NOMO-1 treated with DMSO at 0.1 percent for 48 hours (cell line): ENCODE results near the gene FRAT1.
"Not testable (repeated sequence)": the region's sequence is repeated elsewhere in the genome, so short reads cannot be mapped to it uniquely, and the experiment has no call there.

Source experiments
- DNase-seq: peaks from one replicate; lab custom pipeline; 2025; ENCODE audit not compliant: unreplicated experiment; lab: John Stamatoyannopoulos, UW

Gene FRAT1

GRCh38 chr10:97318772-97319651, at the start of gene FRAT1:
Gene FRAT1 (plus strand): TSS chr10:97319271. CDS start chr10:97319454, 183 bp downstream.
- peak; percentile 80 for DNase-seq

DNA sequence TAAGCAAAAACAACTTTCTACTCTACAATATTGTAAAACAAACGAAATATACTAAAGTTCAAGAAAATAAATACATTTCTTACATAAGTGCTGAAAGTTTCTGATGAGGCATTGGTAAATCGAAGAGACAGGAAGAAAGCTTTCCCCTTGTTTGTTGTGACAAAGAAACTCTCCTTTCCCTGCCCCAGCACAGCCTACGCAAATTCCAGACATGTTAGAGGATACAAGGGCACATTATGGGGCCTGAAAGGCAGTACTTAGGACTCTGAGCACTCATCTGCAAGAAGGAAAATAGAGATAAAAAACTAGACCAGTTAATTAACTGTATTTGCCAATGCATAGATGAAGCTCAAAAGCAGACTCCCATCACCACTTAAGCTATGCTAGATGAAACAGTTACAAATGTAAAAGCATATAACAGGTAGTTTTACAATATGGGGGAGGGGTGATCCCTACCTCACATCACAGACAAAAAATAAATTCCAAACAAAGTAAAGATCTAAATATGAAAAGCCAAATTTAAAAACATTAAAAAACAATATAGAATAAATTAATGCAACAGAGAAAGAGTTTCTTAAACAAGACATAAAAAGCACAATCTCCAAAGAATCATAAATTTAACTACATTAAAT, 48.4 kb upstream of the FRAT1 start:
- no peak for DNase-seq

- no peak for DNase-seq
These were observed 45.4 kb upstream of the FRAT1 start for GRCh38 chr10:97273700-97274099.

DNA sequence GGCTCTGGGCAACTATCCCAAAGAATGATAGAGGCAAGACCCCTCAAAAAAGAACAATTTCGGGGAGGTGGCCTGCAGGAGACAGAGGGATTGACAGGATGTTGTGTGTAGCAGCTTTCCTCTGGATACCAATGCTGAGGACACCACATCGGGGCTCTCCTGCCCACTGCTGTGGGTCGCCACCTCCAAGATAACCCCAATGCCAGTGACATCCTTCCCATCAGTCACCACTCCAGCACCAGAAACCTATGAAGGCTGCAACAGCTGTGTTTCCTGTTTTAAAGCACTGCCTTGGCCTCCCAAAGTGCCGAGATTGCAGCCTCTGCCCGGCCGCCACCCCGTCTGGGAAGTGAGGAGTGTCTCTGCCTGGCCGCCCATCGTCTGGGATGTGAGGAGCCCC, 44.2 kb upstream of the FRAT1 start:
- no peak for DNase-seq

GRCh38 chr10:97277551-97277950, 41.5 kb upstream of the FRAT1 start:
- peak; percentile 8 for DNase-seq

GRCh38 chr10:97278491-97278989, 40.5 kb upstream of the FRAT1 start:
- peak; percentile 82 for DNase-seq

DNA sequence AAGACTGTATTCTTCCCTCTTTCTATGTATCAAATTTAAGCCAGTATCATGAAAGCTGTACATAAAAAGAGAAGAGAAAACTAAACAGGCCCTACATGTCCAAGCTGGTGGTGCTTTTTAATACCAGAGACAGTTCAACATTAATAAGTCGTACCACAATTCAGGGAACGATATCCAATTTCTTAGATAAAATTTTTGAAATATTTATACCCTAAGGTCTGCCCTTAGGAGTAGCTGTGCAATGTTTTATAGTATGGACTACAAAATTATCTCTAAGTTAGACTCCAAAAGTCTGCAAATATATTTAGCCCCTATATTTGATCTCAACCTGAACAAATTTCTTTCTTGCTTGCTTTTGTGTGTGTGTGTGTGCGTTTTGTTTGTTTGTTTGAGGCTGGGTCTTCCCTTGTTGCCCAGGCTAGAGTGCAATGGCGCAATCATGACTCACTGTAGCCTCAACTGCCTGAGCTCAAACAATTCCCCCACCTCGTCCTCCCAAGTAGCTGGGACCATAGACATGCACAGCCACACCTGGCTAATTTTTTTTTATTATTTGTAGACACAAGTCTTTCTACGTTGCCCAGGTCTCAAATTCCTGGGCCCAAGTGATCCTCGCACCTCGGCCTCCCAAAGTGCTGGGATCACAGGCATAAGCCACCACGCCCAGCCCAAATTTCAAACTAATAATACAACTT, 39.8 kb upstream of the FRAT1 start:
- peak; percentile 52 for DNase-seq

DNA sequence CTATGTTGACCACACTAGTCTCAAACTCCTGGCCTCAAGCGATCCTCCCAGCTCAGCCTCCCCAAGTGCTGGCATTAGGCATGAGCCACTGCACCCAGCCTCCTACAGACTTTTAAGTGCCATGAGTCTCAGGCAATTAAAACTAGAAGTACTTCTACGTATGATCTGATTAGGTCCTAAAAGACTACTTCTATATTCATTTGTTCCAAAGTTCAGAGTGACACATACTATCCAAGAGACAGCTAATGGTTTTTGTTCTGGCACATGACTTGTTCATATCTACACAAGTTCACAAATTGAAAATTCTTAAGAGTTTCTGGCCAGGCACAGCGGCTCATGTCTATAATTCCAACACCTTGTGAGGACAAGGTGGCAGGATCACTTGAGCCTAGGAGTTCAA, 38.3 kb upstream of the FRAT1 start:
- DNase-seq, result no peak

- DNase-seq, result not testable (repeated sequence)
These were observed 29.0 kb upstream of the FRAT1 start for GRCh38 chr10:97290076-97290475.

DNA sequence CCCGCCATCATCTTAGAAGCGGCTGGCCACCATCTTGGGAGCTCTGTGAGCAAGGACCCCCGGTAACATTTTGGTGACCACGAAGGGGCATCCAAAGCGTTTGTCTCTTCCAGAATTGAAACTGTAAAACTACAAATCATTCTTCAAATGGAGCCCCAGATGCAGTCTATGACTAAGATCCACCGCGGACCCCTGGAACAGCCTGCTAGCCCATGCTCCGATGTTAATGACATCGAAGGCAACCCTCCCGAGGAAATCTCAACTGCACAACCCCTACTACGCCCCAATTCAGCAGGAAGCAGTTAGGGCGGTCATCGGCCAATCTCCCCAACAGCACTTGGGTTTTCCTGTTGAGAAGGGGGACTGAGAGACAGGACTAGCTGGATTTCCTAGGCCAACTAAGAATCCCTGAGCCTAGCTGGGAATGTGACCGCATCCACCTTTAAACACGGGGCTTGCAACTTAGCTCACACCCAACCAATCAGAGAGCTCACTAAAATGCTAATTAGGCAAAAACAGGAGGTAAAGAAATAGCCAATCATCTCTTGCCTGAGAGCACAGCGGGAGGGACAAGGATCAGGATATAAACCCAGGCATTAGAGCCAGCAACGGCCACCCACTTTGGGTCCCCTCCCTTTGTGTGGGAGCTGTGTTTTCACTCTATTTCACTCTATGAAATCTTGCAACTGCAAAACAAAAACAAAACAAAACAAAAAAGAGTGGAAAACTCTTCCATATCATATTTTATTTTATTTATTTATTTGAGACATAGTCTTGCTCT, 28.3 kb upstream of the FRAT1 start:
- DNase-seq, result not testable (repeated sequence)

DNA sequence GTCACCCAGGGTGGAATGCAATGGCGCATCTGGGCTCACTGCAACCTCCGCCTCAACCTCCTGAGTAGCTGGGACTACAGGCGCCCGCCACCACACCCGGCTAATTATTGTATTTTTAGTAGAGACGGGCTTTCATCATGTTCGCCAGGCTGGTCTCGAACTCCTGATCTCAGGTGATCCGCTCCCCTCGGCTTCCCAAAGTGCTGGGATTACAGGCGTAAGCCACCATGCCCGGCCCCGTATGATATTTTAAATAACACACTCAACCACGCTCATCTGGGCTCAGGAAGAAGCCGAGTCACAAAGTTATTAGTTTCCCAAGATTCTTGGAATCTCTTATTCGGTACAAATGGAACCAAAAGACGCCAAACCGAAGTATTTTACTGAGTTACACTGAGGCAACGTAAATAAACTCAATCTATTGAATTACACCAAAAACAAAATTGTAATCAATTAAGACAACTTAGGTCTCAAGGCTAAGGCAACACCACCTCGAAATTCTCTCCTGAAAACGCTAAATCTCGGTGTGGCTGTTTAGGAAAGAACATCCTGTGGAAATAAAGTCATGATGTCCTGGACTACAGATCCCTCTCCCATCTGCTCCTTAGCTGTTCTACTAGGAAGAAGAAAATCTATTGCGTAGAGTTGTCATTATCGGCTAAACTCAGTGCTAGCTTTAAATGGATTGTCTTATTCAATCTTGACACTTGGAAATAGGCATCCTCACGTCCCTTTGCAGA, 27.5 kb upstream of the FRAT1 start:
- DNase-seq, result no peak

- peak; percentile 99 for DNase-seq
These were observed 26.8 kb upstream of the FRAT1 start, which contains the start of gene ARHGAP19 for GRCh38 chr10:97292097-97292861. Gene ARHGAP19 (minus strand): TSS chr10:97292637. CDS start chr10:97292627, 10 bp downstream.

GRCh38 chr10:97292862-97293198, 26.2 kb upstream of the FRAT1 start:
- DNase-seq, result no peak

DNA sequence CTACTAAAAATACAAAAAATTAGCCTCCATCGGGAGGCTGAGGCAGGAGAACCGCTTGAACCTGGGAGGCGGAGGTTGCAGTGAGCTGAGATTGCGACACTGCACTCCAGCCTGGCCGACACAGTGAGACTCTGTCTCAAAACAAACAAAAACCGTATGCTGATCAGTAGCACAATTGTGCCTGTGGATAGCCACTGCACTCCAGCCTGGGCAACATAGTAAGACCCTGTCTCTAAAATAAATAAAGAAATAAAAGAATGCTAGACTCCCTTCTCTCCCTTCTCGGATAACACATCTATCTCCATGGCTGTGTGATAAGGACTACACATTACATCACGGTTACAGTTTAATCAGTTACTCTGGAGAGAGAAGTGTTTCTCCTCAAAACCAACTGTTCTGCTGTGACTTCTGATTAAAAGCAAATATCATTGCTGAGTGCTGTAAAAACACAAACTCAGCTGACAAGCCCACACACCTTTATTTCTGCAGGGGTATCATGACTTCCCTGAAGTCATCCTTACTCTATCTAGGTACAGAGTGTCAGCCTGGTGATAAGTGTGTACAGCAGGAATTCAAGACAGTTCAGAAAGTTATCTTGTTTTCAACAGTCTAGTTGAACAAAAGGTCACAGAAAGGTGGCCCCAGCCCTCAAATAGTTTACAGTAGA, 21.4 kb upstream of the FRAT1 start:
- no peak for DNase-seq

GRCh38 chr10:97298223-97298571, 20.9 kb upstream of the FRAT1 start:
- no peak for DNase-seq

DNA sequence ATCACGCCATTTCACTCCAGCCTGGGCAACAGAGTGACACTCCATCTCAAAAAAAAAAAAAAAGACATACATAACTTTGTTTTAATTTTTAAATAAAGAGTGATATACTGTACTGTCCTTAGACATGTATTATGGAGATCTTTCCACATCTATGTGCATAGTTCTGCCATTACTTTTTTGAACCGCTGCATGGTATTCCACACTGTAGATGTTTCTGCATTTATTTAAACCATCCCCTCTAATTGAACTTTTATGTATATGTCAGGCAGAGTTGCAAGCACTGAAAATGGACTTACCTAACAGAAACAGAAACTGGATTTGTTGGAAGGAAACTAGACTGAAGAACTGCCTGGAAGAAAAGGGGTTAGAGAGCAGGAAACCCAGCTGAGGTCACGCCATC, 18.1 kb upstream of the FRAT1 start:
- DNase-seq, result no peak

GRCh38 chr10:97302088-97302791, 16.8 kb upstream of the FRAT1 start:
- DNase-seq, result no peak

DNA sequence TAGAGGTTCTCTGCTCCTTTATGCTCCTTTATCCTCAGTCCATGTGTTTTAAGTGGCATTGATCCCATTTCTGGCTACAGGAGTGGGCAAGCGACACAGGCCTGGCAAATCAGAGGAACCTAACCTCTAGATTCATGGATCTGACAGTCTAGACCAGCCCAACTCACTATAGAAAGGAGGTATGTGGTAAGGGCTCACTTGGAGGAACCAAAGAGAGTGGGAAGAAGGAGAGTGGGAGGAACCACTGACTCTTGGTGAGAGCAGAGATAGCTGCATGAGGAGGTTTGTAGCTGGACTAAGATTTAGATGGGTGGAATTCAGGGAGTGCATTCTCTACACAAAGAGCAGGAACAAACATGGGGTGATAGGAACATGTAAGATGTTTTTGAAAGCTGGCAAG, 11.6 kb upstream of the FRAT1 start:
- no peak for DNase-seq
